SH-SY5Y (cell line): ENCODE measurements around the gene CYSLTR2.

Experiments
- GATA2 ChIP-seq: IDR thresholded peaks from 2 replicates; pipeline ENCODE4 v1.6.1; 2011; ENCODE audit warnings: mild to moderate bottlenecking, low read depth, low read length
- GATA3 ChIP-seq: IDR thresholded peaks from 2 replicates; pipeline ENCODE4 v1.6.1; 2011; ENCODE audit warnings: low read depth, mild to moderate bottlenecking, low read length, moderate library complexity

- TF ChIP-seq GATA3: no peak
- TF ChIP-seq GATA2: no peak
Observed at GRCh38 chr13:48737689-48738088, 84.0 kb downstream of the CYSLTR2 start.
